ENCODE measurements around the gene MMRN2. TPM values are rescaled to one million over a fixed set of nuclear protein-coding genes. Genes with fewer than 3 reads are reported as not detected.
"Not testable (repeated sequence)": the region's sequence is repeated elsewhere in the genome, so short reads cannot be mapped to it uniquely, and the experiment has no call there.

MMRN2 gene
- total and polyA plus RNA-seq, 4 donors: 10.2 to 55.3 (median 29.0) TPM

GRCh38 chr10:86955501-86956194, 1.8 kb downstream of the MMRN2 start:
- peak overlapping the region in 1 of 2 donors; percentile 0 for H3K9ac ChIP-seq (ENCODE audit: insufficient read depth in 1 of 2, low read length in 2 of 2)
- peaks cover 0 to 52% (median 41%) of the 10 kb centered on the region in 5 donors for H3K4me1 ChIP-seq (ENCODE audit: control insufficient read depth in 5 of 5, insufficient read depth in 5 of 5, low read length in 5 of 5)
- 48 to 60% methylated on average over 16 of the region's 16 CpGs for WGBS, 2 donors
- H3K27ac ChIP-seq (ENCODE audit: low read depth in 1 of 2, low read length in 1 of 2): peak overlapping the region; percentile 84 to 90
- H3K36me3 ChIP-seq (ENCODE audit: control insufficient read depth in 4 of 4, insufficient read depth in 4 of 4, low read length in 4 of 4): no peaks in the 10 kb centered on the region
- DNase-seq (peak in 2 of 3 donors; percentile 14 to 54), ATAC-seq (ENCODE audit: insufficient read depth, low FRiP score) (no peak)
- TF ChIP-seq CTCF (IDR thresholded peaks at IDR 0.05; ENCODE audit: control extremely low read depth, extremely low read depth): no peak
- peak overlapping the region; percentile 7 for H3K4me3 ChIP-seq
- H3K9me3 ChIP-seq (ENCODE audit: control insufficient read depth in 4 of 4, insufficient read depth in 3 of 4, low read length in 3 of 4): peaks cover 0 to 4% (median 0%) of the 10 kb centered on the region in 4 donors
- no peaks in the 10 kb centered on the region for H3K27me3 ChIP-seq (ENCODE audit: control insufficient read depth in 3 of 3, insufficient read depth in 3 of 3, low read length in 2 of 3)

GRCh38 chr10:86954681-86955500, 2.5 kb downstream of the MMRN2 start:
- Histone ChIP-seq H3K9me3 (ENCODE audit: control insufficient read depth in 4 of 4, insufficient read depth in 3 of 4, low read length in 3 of 4) (peaks cover 0 to 4% (median 0%) of the 10 kb centered on the region in 4 donors), H3K36me3 (ENCODE audit: control insufficient read depth in 4 of 4, insufficient read depth in 4 of 4, low read length in 4 of 4) (no peaks in the 10 kb centered on the region), H3K4me3 (no peak overlapping the region), H3K27me3 (ENCODE audit: control insufficient read depth in 3 of 3, insufficient read depth in 3 of 3, low read length in 2 of 3) (no peaks in the 10 kb centered on the region), H3K27ac (ENCODE audit: low read depth in 1 of 2, low read length in 1 of 2) (peak overlapping the region; percentile 73 to 90), H3K9ac (ENCODE audit: insufficient read depth in 1 of 2, low read length in 2 of 2) (peak overlapping the region in 1 of 2 donors; percentile 32), H3K4me1 (ENCODE audit: control insufficient read depth in 5 of 5, insufficient read depth in 5 of 5, low read length in 5 of 5) (peaks cover 0 to 52% (median 36%) of the 10 kb centered on the region in 5 donors)
- no peak for TF ChIP-seq CTCF (IDR thresholded peaks at IDR 0.05; ENCODE audit: control extremely low read depth, extremely low read depth)
- DNase-seq (peak in 1 of 3 donors; percentile 14), ATAC-seq (ENCODE audit: insufficient read depth, low FRiP score) (no peak)
- WGBS, 2 donors: 63 to 75% methylated on average over 13 of the region's 13 CpGs

GRCh38 chr10:86953747-86954680, 3.4 kb downstream of the MMRN2 start:
- peaks cover 0 to 4% (median 0%) of the 10 kb centered on the region in 4 donors for H3K9me3 ChIP-seq (ENCODE audit: control insufficient read depth in 4 of 4, insufficient read depth in 3 of 4, low read length in 3 of 4)
- H3K4me1 ChIP-seq (ENCODE audit: control insufficient read depth in 5 of 5, insufficient read depth in 5 of 5, low read length in 5 of 5): peaks cover 0 to 45% (median 29%) of the 10 kb centered on the region in 5 donors
- H3K36me3 ChIP-seq (ENCODE audit: control insufficient read depth in 4 of 4, insufficient read depth in 4 of 4, low read length in 4 of 4): no peaks in the 10 kb centered on the region
- DNase-seq (peak; percentile 88 to 93 (median 91)), ATAC-seq (ENCODE audit: insufficient read depth, low FRiP score) (peak; percentile 24)
- no peak for TF ChIP-seq CTCF (IDR thresholded peaks at IDR 0.05; ENCODE audit: control extremely low read depth, extremely low read depth)
- H3K27me3 ChIP-seq (ENCODE audit: control insufficient read depth in 3 of 3, insufficient read depth in 3 of 3, low read length in 2 of 3): no peaks in the 10 kb centered on the region
- WGBS, 2 donors: 55 to 66% methylated on average over 15 of the region's 15 CpGs
- H3K4me3 ChIP-seq: no peak overlapping the region
- H3K9ac ChIP-seq (ENCODE audit: insufficient read depth in 1 of 2, low read length in 2 of 2): no peak overlapping the region
- H3K27ac ChIP-seq (ENCODE audit: low read depth in 1 of 2, low read length in 1 of 2): peak overlapping the region; percentile 73 to 90

- H3K36me3 ChIP-seq (ENCODE audit: control insufficient read depth in 4 of 4, insufficient read depth in 4 of 4, low read length in 4 of 4); H3K9ac ChIP-seq (ENCODE audit: insufficient read depth in 1 of 2, low read length in 2 of 2); H3K9me3 ChIP-seq (ENCODE audit: control insufficient read depth in 4 of 4, insufficient read depth in 3 of 4, low read length in 3 of 4); H3K4me3 ChIP-seq; H3K27me3 ChIP-seq (ENCODE audit: control insufficient read depth in 3 of 3, insufficient read depth in 3 of 3, low read length in 2 of 3); H3K27ac ChIP-seq (ENCODE audit: low read depth in 1 of 2, low read length in 1 of 2); ATAC-seq (ENCODE audit: insufficient read depth, low FRiP score): not testable (repeated sequence)
- H3K4me1 ChIP-seq (ENCODE audit: control insufficient read depth in 5 of 5, insufficient read depth in 5 of 5, low read length in 5 of 5): peaks cover 0 to 33% (median 16%) of the 10 kb centered on the region in 5 donors
- WGBS, 2 donors: 94 to 96% methylated on average over 10 of the region's 10 CpGs
- DNase-seq: peak in 1 of 3 donors; percentile 9
Observed at GRCh38 chr10:86952697-86953096, 4.7 kb downstream of the MMRN2 start.

Data from lung (tissue), 12 donors.